HG02943 (cell line): Measurements from ENCODE around the gene AARS2.

ENCODE experiments used
- ATAC-seq: cut with Tn5 transposase; IDR thresholded peaks from one replicate; pipeline ENCODE4 v1.9.1; 2021; ENCODE audit warnings: mild to moderate bottlenecking, low read depth, moderate library complexity; ENCODE audit not compliant: unreplicated experiment

AARS2 gene

GRCh38 chr6:44264154-44265006, 48.8 kb downstream of the AARS2 start:
- peak; percentile 44 for ATAC-seq

DNA sequence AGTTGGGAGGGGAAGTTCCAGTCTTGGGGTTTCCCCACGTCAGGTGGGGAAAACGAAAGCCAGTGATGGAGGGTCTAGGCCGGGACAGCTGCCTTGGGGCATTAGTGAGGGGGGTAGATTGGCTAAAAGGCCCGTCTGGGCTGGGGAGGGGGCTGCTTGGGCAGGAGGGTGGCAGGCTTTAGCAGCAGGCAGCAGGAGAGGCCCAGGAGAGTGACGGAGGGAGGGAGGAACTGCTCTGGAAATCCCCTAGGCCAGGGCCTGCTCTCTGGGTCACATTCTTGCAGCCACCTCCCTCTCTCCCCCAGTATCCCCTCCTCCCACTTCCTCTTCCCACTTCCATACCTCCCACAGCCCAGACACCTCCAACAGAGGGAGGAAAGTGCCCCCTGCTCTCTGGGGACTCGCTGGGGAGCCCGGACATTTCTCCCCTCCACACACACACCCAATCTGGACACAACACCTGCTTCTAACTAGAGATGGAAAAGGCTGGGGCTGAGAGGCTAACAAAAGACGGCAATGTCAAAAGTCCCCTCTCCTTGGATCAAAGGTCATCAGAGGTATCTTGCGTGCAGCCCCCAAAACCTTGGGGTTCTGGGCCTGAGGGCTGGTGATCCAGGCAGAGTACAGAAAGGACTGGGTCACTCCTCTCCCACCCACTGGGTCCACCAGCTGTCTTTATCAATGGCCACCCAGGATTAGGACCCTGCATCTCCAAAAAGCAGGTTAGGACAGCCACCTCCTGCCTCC, 49.6 kb downstream of the AARS2 start:
- ATAC-seq: no peak

DNA sequence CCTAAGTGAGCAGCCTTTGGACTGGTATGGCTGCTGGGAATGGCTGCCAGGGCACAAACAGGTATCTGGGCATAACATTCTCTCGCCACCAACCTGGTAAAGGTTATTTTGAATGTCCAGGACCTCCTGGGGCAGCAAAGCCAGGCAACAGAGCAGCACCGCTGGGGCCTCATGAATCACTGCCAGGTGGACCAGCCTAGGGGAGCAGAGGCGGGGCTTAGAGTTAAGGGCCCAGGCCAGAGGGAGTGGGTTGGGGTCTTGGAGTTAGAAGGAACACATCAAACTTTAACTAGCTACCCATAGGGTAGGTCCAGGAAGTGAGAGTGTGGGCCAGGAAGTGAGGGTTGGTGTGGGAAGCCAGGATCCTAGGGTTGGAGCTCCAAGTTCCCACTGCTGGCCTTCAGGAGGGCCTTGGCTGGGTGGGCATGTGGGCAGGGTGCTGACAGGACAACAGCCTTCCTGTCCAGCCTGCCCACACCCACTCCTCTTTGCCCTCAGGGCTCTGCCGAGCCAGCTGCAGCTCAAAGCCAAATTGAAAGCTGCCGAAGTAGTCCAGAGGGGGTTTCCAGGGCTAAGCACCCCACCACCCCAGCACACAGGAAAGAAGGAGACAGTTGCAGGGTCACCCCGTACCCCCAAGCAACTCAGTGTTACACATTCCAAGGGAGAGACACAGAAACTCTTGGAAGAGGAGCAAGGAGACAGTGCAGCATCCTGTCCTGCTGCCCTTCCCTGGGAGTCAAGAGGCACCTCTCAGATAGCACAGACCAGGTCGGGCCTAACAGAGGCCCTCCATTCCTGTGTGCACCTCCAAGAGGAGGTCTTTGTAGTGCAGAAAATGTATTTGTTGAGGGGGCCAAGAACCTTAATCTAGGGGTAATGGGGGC, 50.4 kb downstream of the AARS2 start:
- no peak for ATAC-seq

DNA sequence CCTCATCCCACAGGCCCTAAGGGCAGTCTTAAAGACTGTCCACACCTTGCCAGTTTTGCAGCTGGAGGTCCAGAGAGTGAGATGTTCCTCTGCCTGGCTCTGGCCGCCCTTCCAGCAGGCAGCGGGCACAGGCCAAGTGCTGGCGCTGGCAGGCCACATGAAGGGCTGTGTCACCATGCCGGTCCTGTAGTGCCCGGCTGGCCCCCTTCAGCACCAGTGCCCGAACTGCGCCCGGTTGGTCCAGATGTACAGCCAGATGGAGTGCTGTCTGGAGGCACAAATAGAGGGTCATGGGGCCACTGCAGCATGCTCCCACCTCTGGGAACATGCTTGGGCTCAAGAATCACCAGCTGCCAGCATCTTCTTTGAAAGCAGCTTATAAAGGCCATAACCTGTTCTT, 51.6 kb downstream of the AARS2 start:
- no peak for ATAC-seq

GRCh38 chr6:44260451-44261297, 52.5 kb downstream of the AARS2 start:
- no peak for ATAC-seq

GRCh38 chr6:44260011-44260410, 53.1 kb downstream of the AARS2 start:
- ATAC-seq: no peak

DNA sequence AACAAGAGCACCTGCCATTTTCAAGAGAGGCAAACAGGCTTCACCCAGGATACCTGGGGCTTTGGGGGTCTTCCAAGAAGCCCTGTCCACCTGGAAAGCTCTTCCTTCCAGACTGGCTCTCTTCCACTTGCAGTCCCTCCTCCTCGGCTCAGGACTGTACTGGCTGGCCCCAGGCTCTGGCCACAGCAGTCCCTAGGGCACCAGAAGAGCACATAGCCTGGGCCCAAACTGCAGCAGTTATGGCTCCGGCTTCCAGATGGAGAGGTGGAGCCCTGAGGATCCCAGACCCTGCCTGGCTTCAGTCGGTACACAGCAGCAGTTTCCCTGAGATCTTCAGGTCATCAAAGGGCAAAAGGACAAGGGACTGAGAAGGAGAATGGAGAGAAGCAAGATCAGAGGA, 54.2 kb downstream of the AARS2 start:
- ATAC-seq: no peak

- ATAC-seq: no peak
Measured at GRCh38 chr6:44258325-44258863, 54.8 kb downstream of the AARS2 start.

DNA sequence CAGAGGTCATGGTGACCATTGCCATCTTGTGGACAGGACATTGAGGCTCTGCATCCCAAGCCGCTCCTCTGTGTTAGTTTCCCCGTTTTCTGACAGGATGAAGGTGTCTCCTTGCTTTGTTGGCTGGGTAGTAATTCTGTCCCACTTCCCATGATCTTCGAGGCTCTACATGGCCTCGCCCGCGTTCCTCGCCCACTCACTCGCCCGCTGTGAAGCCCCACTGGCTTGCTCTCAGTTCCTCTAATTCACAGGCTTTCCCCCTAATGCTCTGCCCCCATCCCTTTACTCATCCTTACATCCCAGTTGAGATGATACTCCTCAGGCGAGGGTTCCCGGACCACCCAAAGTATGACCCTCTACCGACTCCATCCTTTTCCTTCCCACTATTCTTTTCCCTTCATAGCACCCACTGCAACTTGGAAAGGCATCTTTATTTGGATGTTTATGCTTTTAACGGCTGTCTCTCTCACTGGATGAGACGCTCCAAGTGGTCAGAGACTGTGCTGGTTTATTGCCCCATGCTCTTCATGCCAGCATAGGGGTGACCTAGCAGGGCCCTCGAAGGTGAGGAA, 55.3 kb downstream of the AARS2 start:
- ATAC-seq: peak; percentile 5

- ATAC-seq: peak; percentile 41
Measured at GRCh38 chr6:44257025-44257752, 56.0 kb downstream of the AARS2 start, which contains the start of gene SLC35B2. TSS of gene SLC35B2 (minus strand) at chr6:44257528. CDS start at chr6:44257410, 118 bp downstream.

GRCh38 chr6:44256775-44257024, 56.4 kb downstream of the AARS2 start:
- no peak for ATAC-seq

GRCh38 chr6:44255871-44256774, 57.0 kb downstream of the AARS2 start:
- ATAC-seq: no peak

GRCh38 chr6:44255105-44255808, 57.9 kb downstream of the AARS2 start:
- ATAC-seq: no peak

DNA sequence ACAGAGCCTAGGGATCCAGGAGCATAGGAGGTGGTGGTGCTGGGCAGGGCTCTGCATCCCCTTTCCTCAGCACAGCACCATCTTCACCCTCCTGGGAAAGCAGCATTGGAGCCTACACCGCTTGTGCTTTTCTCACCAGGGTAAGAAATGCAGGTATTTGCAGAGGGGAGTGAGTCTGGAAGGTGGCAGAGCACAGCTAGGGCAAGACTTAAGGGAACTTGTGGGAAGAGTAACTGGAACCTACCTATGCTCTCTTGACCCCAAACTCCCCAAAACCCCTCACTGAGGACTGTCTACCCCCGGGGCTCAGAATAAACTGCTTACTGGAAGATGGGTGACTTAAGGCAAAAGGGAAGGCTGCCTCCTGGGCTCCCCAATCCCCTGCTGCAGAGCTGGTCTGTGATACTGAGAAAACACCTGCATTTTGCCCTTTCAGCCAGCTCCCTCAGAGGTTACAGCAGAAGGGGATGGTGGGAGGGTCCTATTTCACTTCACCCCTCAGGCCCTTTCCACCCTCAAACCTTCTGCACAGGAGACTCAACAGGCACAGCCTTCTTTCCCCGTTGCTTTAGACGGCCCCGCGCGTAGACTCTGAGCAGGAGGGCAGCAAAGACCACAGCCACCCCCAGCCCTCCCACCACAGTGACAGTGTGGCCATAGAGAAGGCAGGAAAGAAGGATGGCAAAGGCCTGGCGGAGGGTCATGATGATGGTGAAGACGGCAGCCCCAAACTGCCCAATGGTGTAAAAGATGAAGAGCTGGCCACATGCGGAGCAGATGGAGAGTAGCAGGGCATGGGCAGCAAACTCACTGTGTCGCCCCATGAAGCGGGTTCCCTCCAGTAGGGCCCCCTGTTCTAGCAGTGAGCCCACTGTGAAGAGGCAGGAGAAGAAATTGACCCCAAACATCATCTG, 58.7 kb downstream of the AARS2 start:
- ATAC-seq: no peak

- no peak for ATAC-seq
Measured at GRCh38 chr6:44253307-44254101, 59.6 kb downstream of the AARS2 start.
